NCI-H446 (cell line): ENCODE results near the gene TMEM255B.
"Not testable (repeated sequence)": the region's sequence is repeated elsewhere in the genome, so short reads cannot be mapped to it uniquely, and the experiment has no call there.

Experiments used
- DNase-seq, 2 experiments: peaks; one replicate each; lab custom pipeline; 2025; lab: John Stamatoyannopoulos, UW

Gene TMEM255B

GRCh38 chr13:113787694-113788093 lies 28.7 kb downstream of the TMEM255B start:
- no peak for DNase-seq

DNA sequence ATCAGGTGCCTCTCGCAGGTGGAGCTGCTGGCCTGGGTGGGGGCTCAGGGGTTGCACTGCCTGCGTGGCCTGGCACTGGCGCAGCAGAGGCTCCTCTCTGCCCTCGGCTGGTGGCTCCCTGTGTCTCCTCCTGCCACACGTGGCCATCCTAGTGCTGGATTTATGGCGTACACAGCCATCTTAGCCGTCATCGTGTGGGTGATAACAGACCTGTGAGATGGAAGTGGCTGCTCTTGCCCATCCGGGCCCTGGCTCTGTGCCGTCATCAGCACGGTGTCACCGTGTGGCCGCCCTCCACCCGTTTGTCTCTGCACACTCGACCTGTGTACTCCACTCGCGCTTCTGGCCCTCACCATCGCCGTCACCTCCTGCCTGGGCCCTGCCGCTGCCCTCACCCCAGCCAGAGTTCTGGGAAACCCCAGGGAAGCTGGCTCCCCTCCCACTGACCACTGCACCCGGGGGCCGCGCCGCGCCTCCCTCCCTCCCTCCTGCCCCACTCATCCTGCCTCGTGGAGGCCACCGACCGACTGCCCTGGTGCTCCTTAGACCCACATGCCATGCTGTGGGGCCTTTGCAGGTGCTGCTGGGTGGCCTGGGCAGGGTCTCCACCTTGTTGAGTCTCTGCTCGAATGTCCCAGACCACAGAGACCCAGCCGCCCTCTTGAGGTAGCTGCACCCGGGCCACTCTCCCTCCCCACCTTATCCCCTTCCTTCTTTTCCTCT lies 29.5 kb downstream of the TMEM255B start:
- DNase-seq = no peak

- DNase-seq = no peak
Observed at GRCh38 chr13:113789167-113789566, 30.1 kb downstream of the TMEM255B start.

DNA sequence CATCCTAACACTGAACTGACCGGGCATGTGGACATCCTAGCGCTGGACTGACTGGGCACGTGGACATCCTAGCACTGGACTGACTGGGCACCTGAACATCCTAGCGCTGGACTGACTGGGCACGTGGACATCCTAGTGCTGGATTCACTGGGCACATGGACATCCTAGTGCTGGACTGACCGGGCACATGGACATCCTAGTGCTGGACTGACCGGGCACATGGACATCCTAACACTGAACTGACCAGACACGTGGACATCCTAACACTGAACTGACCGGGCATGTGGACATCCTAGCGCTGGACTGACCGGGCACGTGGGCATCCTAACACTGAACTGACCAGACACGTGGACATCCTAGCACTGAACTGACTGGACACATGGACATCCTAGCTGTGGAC lies 30.9 kb downstream of the TMEM255B start:
- DNase-seq = not testable (repeated sequence)

GRCh38 chr13:113791226-113791625 lies 32.2 kb downstream of the TMEM255B start:
- no peak for DNase-seq

- DNase-seq = no peak
Observed at GRCh38 chr13:113791761-113792160, 32.7 kb downstream of the TMEM255B start.

DNA sequence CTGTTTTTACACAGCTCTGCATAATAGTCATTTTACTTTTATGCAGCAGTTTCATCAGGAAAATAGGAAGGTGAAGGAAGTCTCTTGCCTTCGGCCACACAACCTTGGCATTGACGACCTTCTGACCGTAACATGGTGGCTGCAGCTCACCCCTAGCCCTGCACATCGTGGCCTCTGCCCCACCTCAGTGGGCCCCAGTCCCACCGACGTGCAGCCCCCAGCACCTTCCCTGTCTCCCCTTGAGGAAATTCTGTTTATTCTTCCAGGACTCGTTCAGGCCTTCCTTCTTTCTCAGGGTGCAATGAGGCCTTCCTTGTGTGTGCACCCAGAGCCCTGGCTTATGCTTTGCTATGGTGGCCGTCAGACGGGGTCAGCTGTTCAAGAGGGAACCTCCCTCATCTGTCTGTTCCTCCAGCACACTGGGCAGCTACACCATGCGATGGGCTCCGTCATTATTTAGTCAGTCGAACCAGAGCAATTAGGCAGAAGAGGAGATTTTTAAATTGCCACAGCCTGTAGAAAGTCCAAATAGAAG lies 33.3 kb downstream of the TMEM255B start:
- no peak for DNase-seq

- no peak for DNase-seq
Observed at GRCh38 chr13:113792886-113793717, 34.1 kb downstream of the TMEM255B start.

GRCh38 chr13:113793718-113794085 lies 34.7 kb downstream of the TMEM255B start:
- DNase-seq = no peak

GRCh38 chr13:113794086-113794485 lies 35.1 kb downstream of the TMEM255B start:
- DNase-seq = no peak

DNA sequence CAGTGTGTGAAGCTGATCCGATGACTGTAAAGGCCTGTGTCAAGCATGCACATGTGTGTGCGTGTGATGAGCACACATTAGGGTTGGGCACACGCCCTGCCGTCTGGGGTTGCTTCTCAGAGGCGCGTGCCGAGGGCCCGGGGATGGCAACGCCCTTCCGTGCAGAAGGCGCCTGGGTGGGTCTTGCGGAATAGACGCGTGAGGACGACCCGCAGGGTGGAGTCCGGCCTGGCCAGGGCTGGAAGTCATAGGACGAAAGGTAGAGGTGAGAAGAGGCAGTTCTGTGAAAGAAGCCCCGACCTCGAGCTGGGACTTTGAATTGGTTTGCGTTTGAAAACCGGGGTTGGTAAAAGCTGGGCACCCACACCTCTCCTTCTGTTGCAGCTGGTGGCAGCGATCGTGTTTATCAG lies 35.7 kb downstream of the TMEM255B start:
- no peak for DNase-seq

DNA sequence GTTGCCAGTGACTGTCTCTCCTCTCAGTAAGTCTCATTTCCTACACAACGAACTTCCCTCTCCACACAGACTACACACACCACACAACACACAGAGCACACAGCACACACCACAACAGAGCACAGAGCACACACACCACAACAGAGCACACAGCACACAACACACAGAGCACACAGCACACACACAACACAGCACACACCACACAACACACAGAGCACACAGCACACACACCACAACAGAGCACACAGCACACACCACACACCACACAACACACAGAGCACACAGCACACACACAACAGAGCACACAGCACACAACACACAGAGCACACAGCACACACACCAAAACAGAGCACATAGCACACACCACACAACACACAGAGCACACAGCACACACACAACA lies 36.3 kb downstream of the TMEM255B start:
- not testable (repeated sequence) for DNase-seq

GRCh38 chr13:113796211-113796963 lies 37.4 kb downstream of the TMEM255B start:
- no peak for DNase-seq

DNA sequence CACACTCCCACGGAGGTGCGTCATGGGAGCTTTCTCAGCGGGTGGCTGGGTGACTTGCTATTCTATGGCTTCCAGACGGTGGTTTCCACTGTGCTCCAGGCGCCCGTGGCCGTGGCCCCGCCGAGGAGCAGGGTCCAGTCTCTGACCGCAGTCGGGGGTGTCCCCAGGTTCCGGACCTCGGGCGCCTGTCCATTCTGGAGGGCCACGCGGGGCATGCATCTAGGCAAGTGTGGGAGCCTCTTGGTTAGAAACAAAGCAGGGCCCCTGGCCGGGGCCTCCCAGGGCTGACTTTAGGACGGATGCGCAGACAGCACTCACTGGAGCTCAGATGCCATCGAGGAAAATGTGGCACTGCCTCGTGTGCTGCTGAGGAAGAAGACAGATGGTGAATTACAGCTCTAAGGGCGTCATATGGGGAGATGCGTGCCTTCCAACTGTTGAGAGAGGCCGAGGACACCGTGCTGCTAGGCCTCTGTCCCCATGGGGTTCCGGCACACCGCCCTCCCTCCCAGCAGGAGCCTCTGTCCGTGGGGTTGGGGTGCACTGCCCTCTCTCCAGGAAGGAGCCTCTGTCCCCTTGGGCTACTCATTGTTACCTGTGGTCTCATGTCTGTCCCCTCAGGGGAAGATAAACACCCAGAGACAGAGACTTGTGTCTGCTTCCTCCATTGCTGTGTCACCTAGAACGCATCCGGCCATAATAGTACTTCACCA lies 38.1 kb downstream of the TMEM255B start:
- no peak for DNase-seq

- DNase-seq = no peak
Observed at GRCh38 chr13:113798200-113798811, 39.3 kb downstream of the TMEM255B start.

DNA sequence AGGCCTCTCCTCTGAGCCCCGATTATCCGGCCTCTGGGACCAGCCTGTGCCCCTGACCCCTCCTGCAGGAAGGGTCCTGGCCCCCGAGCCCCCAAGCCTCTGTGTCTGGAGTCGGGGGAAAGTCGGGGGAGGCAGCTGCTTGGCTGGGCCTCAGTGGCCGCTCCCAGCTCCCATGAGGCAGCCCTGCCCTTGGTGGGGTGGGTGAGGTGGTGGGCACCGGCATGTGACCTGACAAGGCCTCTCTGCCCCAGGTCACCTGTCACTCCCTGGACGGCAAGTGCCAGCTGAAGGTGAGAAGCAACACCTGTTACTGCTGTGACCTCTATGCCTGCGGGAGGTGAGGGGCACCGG lies 41.5 kb downstream of the TMEM255B start:
- DNase-seq = no peak

DNA sequence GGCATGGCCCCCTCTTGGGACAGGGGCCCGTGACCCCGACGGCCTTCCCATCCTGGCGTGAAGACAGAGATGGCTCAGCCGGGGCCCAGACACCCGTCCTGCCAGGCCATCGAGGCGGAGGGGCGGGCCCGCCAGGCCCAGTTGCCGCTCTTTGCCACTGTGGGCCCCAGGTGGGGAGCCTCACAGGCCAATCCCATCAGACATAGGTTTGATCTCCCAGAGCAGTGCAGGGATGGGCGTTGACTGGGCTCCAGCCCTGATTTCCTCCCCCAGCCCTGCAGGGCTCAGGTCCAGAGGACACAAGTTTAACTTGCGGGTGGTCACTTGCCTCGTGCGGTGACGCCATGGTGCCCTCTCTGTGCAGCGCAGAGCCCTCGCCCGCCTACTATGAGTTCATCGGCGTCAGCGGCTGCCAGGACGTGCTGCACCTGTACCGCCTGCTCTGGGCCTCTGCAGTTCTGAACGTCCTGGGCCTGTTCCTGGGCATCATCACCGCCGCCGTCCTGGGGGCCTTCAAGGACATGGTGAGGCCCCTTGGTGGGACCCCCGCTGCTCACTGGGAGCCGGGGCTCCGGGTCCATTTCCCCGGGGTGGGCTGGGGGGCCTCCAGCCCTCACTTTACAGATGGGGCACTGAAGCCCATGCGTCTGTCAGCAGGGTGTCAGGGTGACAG lies 42.4 kb downstream of the TMEM255B start:
- DNase-seq = no peak

GRCh38 chr13:113802090-113802531 lies 43.1 kb downstream of the TMEM255B start:
- DNase-seq = no peak

DNA sequence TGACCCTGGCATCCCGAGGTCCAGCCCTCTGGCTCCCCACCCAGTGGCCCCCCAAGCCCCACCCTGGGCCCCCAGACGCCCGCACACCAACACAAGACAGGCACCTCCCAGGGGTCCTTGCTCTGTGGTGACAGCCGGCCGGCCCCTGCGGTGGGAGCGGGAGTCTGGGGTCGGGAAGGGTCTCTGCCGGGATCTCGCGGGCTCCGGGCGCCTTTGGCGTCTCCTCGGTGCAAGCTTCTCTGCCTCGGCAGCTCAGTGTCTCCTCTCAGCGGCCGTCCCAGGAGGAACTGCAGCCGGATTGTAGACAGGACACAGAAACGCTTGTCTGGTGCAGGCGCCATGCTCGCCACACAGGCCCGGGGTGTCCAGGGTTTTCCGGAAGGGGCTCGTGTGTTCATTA lies 43.7 kb downstream of the TMEM255B start:
- DNase-seq = no peak

DNA sequence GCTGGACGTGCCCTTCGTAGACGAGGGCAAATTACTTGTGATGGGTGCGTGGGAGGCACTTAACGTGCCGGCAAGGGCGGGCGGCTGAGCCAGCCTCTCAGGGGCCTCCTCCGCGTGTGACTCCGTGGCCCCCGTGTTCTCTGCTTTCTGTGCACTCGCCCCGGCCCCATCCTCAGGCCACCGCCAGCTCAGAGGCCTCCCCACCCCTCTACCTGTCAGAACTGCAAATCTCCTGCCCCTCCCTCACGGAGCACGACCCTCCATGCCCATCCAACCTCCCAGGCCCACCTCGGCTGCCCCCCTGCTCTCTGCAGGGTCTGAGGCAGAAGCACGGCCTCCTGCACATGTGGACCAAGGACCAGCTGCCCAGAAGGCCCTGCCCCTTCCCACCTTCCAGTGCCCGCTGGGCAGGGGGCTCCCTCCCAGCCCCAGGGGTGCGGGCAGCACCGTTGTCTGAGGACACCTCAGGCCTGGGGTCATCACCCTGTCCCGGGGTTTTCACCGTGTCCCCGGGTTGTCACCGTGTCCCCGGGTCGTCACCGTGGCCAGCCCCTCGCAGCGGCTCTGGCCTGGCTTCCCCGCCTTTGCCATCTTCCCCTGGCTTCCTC lies 44.5 kb downstream of the TMEM255B start:
- DNase-seq = no peak
